Measurements from ENCODE around the gene XRN2.

- no peak for TF ChIP-seq CTCF (conservative IDR thresholded peaks at IDR 0.05 in 1 of 2, IDR thresholded peaks at IDR 0.05 in 1 of 2; ENCODE audit: extremely low read depth in 1 of 2, insufficient read depth in 1 of 2, low read depth in 1 of 2, low read length in 2 of 2)
- TF ChIP-seq EZH2 (IDR thresholded peaks at IDR 0.05; ENCODE audit: borderline replicate concordance, low read length) = no peak
Measured at GRCh38 chr20:21391972-21392352, 88.8 kb downstream of the XRN2 start.
